Measurements from ENCODE around the gene NUDT3. TPM values are rescaled to one million over a fixed set of nuclear protein-coding genes. Genes with fewer than 3 reads are reported as not detected.

Gene NUDT3
- total and polyA plus RNA-seq, 9 of the 15 experiments (the other 6 are each of a cell fraction or from before 2014, with no cell fraction given), result 5.4 to 81.2 (median 56.4) TPM

DNA sequence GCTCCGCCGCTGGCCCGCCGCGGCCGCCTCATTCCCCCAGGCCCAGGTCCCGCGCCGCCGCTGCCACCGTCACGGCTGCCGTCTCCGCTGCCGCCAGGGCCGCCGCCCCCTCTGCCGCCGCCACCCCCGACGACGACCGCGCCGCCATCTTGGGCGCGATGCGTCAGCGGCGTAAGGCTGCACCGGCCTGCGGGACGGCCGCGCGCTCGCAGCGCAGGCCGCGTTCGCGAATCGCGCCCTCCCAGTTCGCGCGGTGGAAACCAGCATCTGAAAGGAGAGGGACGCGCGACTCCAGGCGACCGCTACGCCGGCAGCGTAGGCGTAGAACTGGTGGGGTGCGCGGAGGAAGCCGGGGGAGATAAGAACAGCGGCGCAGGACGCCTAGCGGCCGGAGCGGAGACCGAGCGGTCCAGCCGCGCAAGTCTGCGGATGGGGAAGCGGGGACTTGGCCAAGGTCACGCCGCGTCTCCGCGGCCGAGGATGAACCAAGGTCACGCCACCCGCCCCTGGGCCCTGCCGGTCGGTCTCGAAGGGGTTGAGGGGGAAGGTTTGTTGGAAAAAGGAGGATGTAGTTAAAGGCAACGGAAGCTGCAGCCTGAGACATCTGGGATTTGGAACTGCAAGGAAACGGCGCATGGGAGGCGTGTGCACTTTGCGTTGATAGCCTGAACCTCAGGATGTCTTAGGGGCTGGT, at the start of gene NUDT3 (continued):
- TF ChIP-seq ZBTB17 (CRISPR knock-in tag; IDR thresholded peaks at IDR 0.05) (no peak), WHSC1 (IDR thresholded peaks at IDR 0.05; ENCODE audit: low read length) (no peak), BHLHE40 (IDR thresholded peaks at IDR 0.05; ENCODE audit: low read length) (peak; percentile 72), PTRF (tag; IDR thresholded peaks at IDR 0.05) (no peak), DMBX1 (CRISPR knock-in tag; IDR thresholded peaks at IDR 0.05; ENCODE audit: borderline replicate concordance) (peak; percentile 46; the same call in 1 of the 2 replicates), GABPB2 (CRISPR knock-in tag; conservative IDR thresholded peaks at IDR 0.05) (no peak), MBD2 (IDR thresholded peaks at IDR 0.05; ENCODE audit: borderline replicate concordance, low read depth) (no peak; the same call in 1 of the 2 replicates), RNF219 (CRISPR knock-in tag; IDR thresholded peaks at IDR 0.05) (no peak), REST (IDR thresholded peaks at IDR 0.05; ENCODE audit: borderline replicate concordance) (peak; percentile 77; the same call in 1 of the 2 replicates), REST (CRISPR knock-in tag; IDR thresholded peaks at IDR 0.05; ENCODE audit: low read depth) (peak; percentile 82), THRAP3 (IDR thresholded peaks at IDR 0.05; ENCODE audit: borderline replicate concordance) (no peak), GTF2F1 (IDR thresholded peaks at IDR 0.05; ENCODE audit: low read depth, low read length) (no peak; the same call in 1 of the 2 replicates), ZNF146 (CRISPR knock-in tag; IDR thresholded peaks at IDR 0.05; ENCODE audit: unreplicated experiment) (no peak)
- TF ChIP-seq, protein P1, sequence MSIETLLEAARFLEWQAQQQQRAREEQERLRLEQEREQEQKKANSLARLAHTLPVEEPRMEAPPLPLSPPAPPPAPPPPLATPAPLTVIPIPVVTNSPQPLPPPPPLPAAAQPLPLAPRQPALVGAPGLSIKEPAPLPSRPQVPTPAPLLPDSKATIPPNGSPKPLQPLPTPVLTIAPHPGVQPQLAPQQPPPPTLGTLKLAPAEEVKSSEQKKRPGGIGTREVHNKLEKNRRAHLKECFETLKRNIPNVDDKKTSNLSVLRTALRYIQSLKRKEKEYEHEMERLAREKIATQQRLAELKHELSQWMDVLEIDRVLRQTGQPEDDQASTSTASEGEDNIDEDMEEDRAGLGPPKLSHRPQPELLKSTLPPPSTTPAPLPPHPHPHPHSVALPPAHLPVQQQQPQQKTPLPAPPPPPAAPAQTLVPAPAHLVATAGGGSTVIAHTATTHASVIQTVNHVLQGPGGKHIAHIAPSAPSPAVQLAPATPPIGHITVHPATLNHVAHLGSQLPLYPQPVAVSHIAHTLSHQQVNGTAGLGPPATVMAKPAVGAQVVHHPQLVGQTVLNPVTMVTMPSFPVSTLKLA (conservative IDR thresholded peaks at IDR 0.05), result peak; percentile 56 to 72
- TF ChIP-seq, protein P2, sequence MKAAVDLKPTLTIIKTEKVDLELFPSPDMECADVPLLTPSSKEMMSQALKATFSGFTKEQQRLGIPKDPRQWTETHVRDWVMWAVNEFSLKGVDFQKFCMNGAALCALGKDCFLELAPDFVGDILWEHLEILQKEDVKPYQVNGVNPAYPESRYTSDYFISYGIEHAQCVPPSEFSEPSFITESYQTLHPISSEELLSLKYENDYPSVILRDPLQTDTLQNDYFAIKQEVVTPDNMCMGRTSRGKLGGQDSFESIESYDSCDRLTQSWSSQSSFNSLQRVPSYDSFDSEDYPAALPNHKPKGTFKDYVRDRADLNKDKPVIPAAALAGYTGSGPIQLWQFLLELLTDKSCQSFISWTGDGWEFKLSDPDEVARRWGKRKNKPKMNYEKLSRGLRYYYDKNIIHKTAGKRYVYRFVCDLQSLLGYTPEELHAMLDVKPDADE (conservative IDR thresholded peaks at IDR 0.05; ENCODE audit: control insufficient read depth, low read depth, low read length), result no peak; the same call in 1 of the 2 replicates
